ENCODE data around the gene C1orf226. TPM values are rescaled to one million over a fixed set of nuclear protein-coding genes. Genes with fewer than 3 reads are reported as not detected.

Gene C1orf226
- polyA plus RNA-seq, 2 of the 4 experiments (the other 2 are of a cell fraction): 0.32 to 0.37 TPM

GRCh38 chr1:162363823-162364222 is 17.7 kb upstream of the C1orf226 start (continued):
- TF ChIP-seq BCL3 (IDR thresholded peaks at IDR 0.05): no peak

GRCh38 chr1:162364498-162364897 is 17.0 kb upstream of the C1orf226 start:
- CTCF ChIA-PET: interaction anchor here (1.0 to 2.6 kb wide), 2 partner anchors 11 to 27 kb away, joined by 3 to 10 read pairs; no protein-coding TSS in a partner anchor
- TF ChIP-seq CBX8 (IDR thresholded peaks at IDR 0.05) (no peak), MYC (IDR thresholded peaks at IDR 0.05; ENCODE audit: borderline replicate concordance, low read length) (no peak), HES2 (IDR thresholded peaks at IDR 0.05) (no peak), ESRRA (IDR thresholded peaks at IDR 0.05; ENCODE audit: borderline replicate concordance, low read length) (no peak), ELK1 (IDR thresholded peaks at IDR 0.05; ENCODE audit: low read depth, low read length) (no peak), BCL3 (IDR thresholded peaks at IDR 0.05) (no peak), NFE2L2 (conservative IDR thresholded peaks at IDR 0.05; ENCODE audit: low read length) (no peak), REST (IDR thresholded peaks at IDR 0.05) (no peak), PBX3 (IDR thresholded peaks at IDR 0.05) (no peak), POLR2A (IDR thresholded peaks at IDR 0.05; ENCODE audit: low read length) (no peak), ZNF302 (CRISPR knock-in tag; IDR thresholded peaks at IDR 0.05) (no peak), ATOH8 (CRISPR knock-in tag; IDR thresholded peaks at IDR 0.05; ENCODE audit: low read depth) (no peak), CHD2 (IDR thresholded peaks at IDR 0.05; ENCODE audit: low read length, partially characterized antibody) (no peak), EP300 (IDR thresholded peaks at IDR 0.05) (no peak), ZFP36 (IDR thresholded peaks at IDR 0.05; ENCODE audit: borderline replicate concordance, partially characterized antibody) (no peak), USF2 (IDR thresholded peaks at IDR 0.05) (no peak)
- 77% methylated on average over 1 of the region's 1 CpG for WGBS (ENCODE audit: missing lambda C conversion rate)
- H3K9me3 ChIP-seq: no peaks in the 10 kb centered on the region
- DNase-seq (ENCODE audit: low read depth in 1 of 2, low spot score in 1 of 2) (no peak), ATAC-seq (no peak), FAIRE-seq (no peak)
- POLR2A ChIA-PET: no interaction called here
- no peak overlapping the region for H3K4me3 ChIP-seq
- H3K4me2 ChIP-seq: no peak overlapping the region
- H3K27ac ChIP-seq: no peak overlapping the region
- H3K4me1 ChIP-seq: no peaks in the 10 kb centered on the region
